PC-9 (cell line): ENCODE results near the gene SMKR1. TPM values are rescaled to one million over a fixed set of nuclear protein-coding genes. Genes with fewer than 3 reads are reported as not detected.

Experiments used
- BruUV-seq: library from RNA; stranded (reverse); fragments of 400-500 nt; replicated peaks from 2 replicates; lab custom pipeline; 2021; lab: Mats Ljungman, UMichigan
- CTCF ChIA-PET: fragments of 300-600 bp; sonication (Branson Sonifier 250); formaldehyde crosslinking; loops from one replicate; lab custom pipeline; 2022; ENCODE audit warnings: antibody characterized with exemption; lab: Charles Lee
- POLR2A ChIA-PET: fragments of 300-600 bp; sonication (Branson Sonifier 250); formaldehyde crosslinking; loops from one replicate; lab custom pipeline; 2022; ENCODE audit warnings: antibody characterized with exemption; ENCODE audit not compliant: unreplicated experiment; lab: Charles Lee
- DNase-seq, 2 experiments: peaks; one replicate each; pipeline versions ENCODE4 v3.0.0 to v3.0.0-alpha.2; 2015 to 2022; ENCODE audit warnings: mixed read lengths in 1 of 2
- H2AFZ ChIP-seq: fragments of 200-600 bp; sonication (generic); 2 replicates; pipeline ENCODE4 v1.8.1; 2017; ENCODE audit warnings: antibody characterized with exemption
- H3F3A ChIP-seq: fragments of 200-600 bp; sonication (generic); 2 replicates; pipeline ENCODE4 v1.8.1; 2017; ENCODE audit warnings: antibody characterized with exemption, mild to moderate bottlenecking, low read depth; ENCODE audit not compliant: insufficient read depth
- H3K27ac ChIP-seq: fragments of 200-600 bp; sonication (generic); 2 replicates; pipeline ENCODE4 v1.6.1; 2016; ENCODE audit warnings: mixed run types
- H3K27me3 ChIP-seq: fragments of 200-600 bp; sonication (generic); 2 replicates; pipeline ENCODE4 v1.6.1; 2016; ENCODE audit warnings: low read depth, mixed run types; ENCODE audit not compliant: insufficient read depth
- H3K36me3 ChIP-seq: fragments of 200-600 bp; sonication (generic); 2 replicates; pipeline ENCODE4 v1.6.1; 2016; ENCODE audit warnings: low read depth, mixed run types
- H3K4me1 ChIP-seq: fragments of 200-600 bp; sonication (generic); replicated peaks from 2 replicates; pipeline ENCODE4 v1.6.1; 2016; ENCODE audit warnings: mixed run types; ENCODE audit not compliant: insufficient read depth
- H3K4me2 ChIP-seq: fragments of 200-600 bp; sonication (generic); 2 replicates; pipeline ENCODE4 v1.6.1; 2017; ENCODE audit warnings: mixed run types
- H3K4me3 ChIP-seq: fragments of 200-600 bp; sonication (generic); 2 replicates; pipeline ENCODE4 v1.6.1; 2016; ENCODE audit warnings: mixed run types
- H3K79me2 ChIP-seq: fragments of 200-600 bp; sonication (generic); 2 replicates; pipeline ENCODE4 v1.6.1; 2017; ENCODE audit warnings: low read depth, mixed run types
- H3K9me2 ChIP-seq: fragments of 200-600 bp; sonication (generic); 2 replicates; pipeline ENCODE4 v1.8.1; 2017; ENCODE audit warnings: mild to moderate bottlenecking; ENCODE audit not compliant: insufficient read depth
- H3K9me3 ChIP-seq: fragments of 200-600 bp; sonication (generic); 2 replicates; pipeline ENCODE4 v1.8.1; 2016; ENCODE audit warnings: low read depth; ENCODE audit not compliant: insufficient read depth
- H4K20me1 ChIP-seq: fragments of 200-600 bp; sonication (generic); 2 replicates; pipeline ENCODE4 v1.8.1; 2017; ENCODE audit not compliant: insufficient read depth
- EZH2 ChIP-seq: fragments of 200-600 bp; sonication (generic); IDR thresholded peaks from 2 replicates; pipeline ENCODE4 v1.8.0; 2017; ENCODE audit warnings: antibody characterized with exemption, low read depth
- intact Hi-C: fragments of 100-400 bp; cut with micrococcal nuclease; formaldehyde crosslinking; loops from one replicate; pipeline ENCODE4 v1.10.0; 2022; ENCODE audit not compliant: unreplicated experiment
- total RNA-seq: library from RNA; stranded (reverse); gene quantifications from 2 replicates; pipeline ENCODE4 v1.2.3, GENCODE V29; 2021
- TF ChIP-seq, protein P1 (sequence below): fragments of 200-600 bp; sonication (generic); conservative IDR thresholded peaks from 2 replicates; pipeline ENCODE4 v1.6.1; 2017; ENCODE audit warnings: mixed run types, antibody characterized with exemption, mild to moderate bottlenecking, moderate library complexity

Gene SMKR1
- total RNA-seq, 1 experiment from 2014 or later, result 8.3 TPM

DNA sequence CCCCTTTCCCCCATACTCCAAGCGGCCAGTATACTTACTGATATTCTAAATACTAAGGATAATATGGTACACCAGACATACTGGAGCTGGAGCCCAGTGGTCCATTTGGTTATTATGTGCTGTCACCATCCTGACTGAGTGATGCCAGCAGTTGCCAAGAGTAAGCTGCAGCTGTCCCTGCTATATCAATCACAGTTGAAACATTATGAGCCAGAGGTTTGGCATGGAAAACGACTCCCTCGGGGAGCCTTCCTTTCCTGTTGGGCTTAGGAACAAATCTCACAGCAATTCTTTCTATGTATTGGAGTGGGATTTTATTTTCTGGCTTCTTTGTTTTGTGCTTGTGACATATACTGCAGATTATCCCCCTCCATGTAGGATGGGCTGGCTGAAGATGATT is 35.5 kb upstream of the SMKR1 start:
- peak overlapping the region; percentile 80 for H3K27ac ChIP-seq
- peaks cover 46% of the 10 kb centered on the region for H3K36me3 ChIP-seq
- no peak overlapping the region for H3K4me2 ChIP-seq
- intact Hi-C loops, result no loop called here
- H4K20me1 ChIP-seq, result no peaks in the 10 kb centered on the region
- CTCF ChIA-PET, result interaction anchor here (0.5 kb wide), 1 partner anchor 170 kb away, joined by 4 read pairs; no protein-coding TSS in a partner anchor
- peaks cover 29% of the 10 kb centered on the region for H3F3A ChIP-seq
- H3K79me2 ChIP-seq, result no peaks in the 10 kb centered on the region
- no peak overlapping the region for H2AFZ ChIP-seq
- no peaks in the 10 kb centered on the region for H3K9me2 ChIP-seq
- H3K9me3 ChIP-seq, result no peaks in the 10 kb centered on the region
- TF ChIP-seq, protein P1, sequence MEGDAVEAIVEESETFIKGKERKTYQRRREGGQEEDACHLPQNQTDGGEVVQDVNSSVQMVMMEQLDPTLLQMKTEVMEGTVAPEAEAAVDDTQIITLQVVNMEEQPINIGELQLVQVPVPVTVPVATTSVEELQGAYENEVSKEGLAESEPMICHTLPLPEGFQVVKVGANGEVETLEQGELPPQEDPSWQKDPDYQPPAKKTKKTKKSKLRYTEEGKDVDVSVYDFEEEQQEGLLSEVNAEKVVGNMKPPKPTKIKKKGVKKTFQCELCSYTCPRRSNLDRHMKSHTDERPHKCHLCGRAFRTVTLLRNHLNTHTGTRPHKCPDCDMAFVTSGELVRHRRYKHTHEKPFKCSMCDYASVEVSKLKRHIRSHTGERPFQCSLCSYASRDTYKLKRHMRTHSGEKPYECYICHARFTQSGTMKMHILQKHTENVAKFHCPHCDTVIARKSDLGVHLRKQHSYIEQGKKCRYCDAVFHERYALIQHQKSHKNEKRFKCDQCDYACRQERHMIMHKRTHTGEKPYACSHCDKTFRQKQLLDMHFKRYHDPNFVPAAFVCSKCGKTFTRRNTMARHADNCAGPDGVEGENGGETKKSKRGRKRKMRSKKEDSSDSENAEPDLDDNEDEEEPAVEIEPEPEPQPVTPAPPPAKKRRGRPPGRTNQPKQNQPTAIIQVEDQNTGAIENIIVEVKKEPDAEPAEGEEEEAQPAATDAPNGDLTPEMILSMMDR, result no peak
- no peak for TF ChIP-seq EZH2
- H3K4me1 ChIP-seq, result peaks cover 38% of the 10 kb centered on the region
- H3K27me3 ChIP-seq, result no peaks in the 10 kb centered on the region
- BruUV-seq, result no TSS peak
- no peak for DNase-seq
- POLR2A ChIA-PET, result no interaction called here
- H3K4me3 ChIP-seq, result no peak overlapping the region

DNA sequence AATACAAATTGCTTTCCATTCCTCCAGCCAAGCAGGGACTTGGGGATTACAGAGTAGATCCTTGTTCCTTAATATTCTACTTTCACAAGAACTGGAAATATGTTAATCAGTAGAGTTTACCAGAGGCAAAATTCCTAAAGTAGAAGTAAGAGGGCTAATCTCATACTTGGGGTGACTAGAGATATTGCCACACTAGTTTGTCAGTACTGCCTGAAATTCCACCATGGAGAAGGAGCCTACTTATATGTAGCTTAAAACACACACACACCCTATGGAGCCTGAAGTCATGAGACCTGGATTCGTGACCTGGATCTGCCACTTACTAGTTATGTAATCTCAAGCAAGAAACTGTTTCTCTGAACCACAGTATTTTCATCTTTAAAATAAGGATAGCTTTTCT is 34.2 kb upstream of the SMKR1 start:
- no peaks in the 10 kb centered on the region for H3K27me3 ChIP-seq
- H3K27ac ChIP-seq, result peak overlapping the region; percentile 80
- H3K79me2 ChIP-seq, result no peaks in the 10 kb centered on the region
- no peak for TF ChIP-seq EZH2
- peaks cover 50% of the 10 kb centered on the region for H3K36me3 ChIP-seq
- H3K4me1 ChIP-seq, result peaks cover 45% of the 10 kb centered on the region
- no peaks in the 10 kb centered on the region for H3K9me3 ChIP-seq
- no peak overlapping the region for H3K4me3 ChIP-seq
- H4K20me1 ChIP-seq, result no peaks in the 10 kb centered on the region
- peaks cover 33% of the 10 kb centered on the region for H3F3A ChIP-seq
- no TSS peak for BruUV-seq
- peak in 1 of 2 experiments; percentile 92 for DNase-seq
- CTCF ChIA-PET, result interaction anchor here (1.0 kb wide), 1 partner anchor 249 kb away, joined by 3 read pairs; no protein-coding TSS in a partner anchor
- intact Hi-C loops, result no loop called here
- peak overlapping the region; percentile 24 for H3K4me2 ChIP-seq
- H2AFZ ChIP-seq, result no peak overlapping the region
- no peaks in the 10 kb centered on the region for H3K9me2 ChIP-seq
- POLR2A ChIA-PET, result no interaction called here

DNA sequence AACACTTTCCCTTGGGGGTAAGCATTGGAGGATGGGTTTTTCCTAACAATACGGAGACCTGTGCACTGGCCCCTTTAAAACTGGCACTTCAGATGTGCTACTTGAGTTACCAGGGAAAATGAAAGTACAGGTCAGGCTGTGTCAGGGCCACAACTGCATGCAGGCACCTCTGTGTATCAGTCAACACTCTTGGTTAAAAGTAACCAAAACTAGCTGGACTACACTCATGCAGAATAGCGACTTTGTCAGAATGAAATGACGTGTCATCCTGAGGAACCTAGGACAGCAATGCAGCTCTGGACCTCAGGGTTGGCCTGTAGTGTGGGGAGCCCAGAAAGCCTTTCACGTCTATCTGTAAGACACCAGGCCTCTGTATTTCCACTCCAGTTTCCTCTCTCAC is 33.8 kb upstream of the SMKR1 start:
- Histone ChIP-seq H3K4me1 (peaks cover 45% of the 10 kb centered on the region), H3K9me2 (no peaks in the 10 kb centered on the region), H3K27ac (peak overlapping the region; percentile 80), H2AFZ (no peak overlapping the region), H3K27me3 (no peaks in the 10 kb centered on the region), H3F3A (peaks cover 33% of the 10 kb centered on the region), H3K36me3 (peaks cover 50% of the 10 kb centered on the region), H3K9me3 (no peaks in the 10 kb centered on the region), H3K4me3 (no peak overlapping the region), H3K4me2 (no peak overlapping the region), H3K79me2 (no peaks in the 10 kb centered on the region), H4K20me1 (no peaks in the 10 kb centered on the region)
- ChIA-PET CTCF (interaction anchor here (5.3 kb wide), 1 partner anchor 101 kb away, joined by 29 read pairs; no protein-coding TSS in a partner anchor), POLR2A (no interaction called here)
- TF ChIP-seq, protein P1, result no peak
- no peak for TF ChIP-seq EZH2
- no peak for DNase-seq
- intact Hi-C loops, result no loop called here
- no TSS peak for BruUV-seq

DNA sequence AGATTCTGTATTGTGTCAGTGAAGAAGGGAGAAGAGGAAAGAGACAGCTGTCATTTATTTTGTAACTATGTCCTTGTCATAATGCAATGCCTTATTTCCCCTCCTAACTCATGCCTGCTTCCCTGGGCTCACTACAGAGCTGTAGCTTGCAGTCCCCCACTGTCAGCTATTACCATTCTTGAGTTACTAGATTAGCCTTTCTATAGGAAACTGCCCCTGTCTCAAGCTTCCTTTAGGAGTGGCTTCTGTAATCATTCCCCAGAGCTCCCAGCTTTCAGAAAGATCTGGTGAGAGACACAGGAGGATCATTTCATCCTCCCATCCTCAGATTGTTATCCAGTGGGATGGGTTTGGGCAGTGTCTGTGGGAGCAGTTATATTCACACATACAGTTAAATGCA is 32.4 kb upstream of the SMKR1 start:
- CTCF ChIA-PET, result interaction anchor here (0.5 to 5.3 kb wide), 3 partner anchors 66 to 102 kb away, joined by 3 to 29 read pairs (median 3); no protein-coding TSS in a partner anchor
- H3K79me2 ChIP-seq, result no peaks in the 10 kb centered on the region
- H3K9me2 ChIP-seq, result no peaks in the 10 kb centered on the region
- no peak overlapping the region for H2AFZ ChIP-seq
- H3K9me3 ChIP-seq, result no peaks in the 10 kb centered on the region
- peaks cover 45% of the 10 kb centered on the region for H3K4me1 ChIP-seq
- H3K27ac ChIP-seq, result peak overlapping the region; percentile 80; the same call in 1 of the 2 replicates
- H3K4me3 ChIP-seq, result no peak overlapping the region
- no peaks in the 10 kb centered on the region for H4K20me1 ChIP-seq
- peaks cover 42% of the 10 kb centered on the region for H3K36me3 ChIP-seq
- BruUV-seq, result no TSS peak
- TF ChIP-seq, protein P1, result no peak
- TF ChIP-seq EZH2, result no peak
- no peak overlapping the region for H3K4me2 ChIP-seq
- no peaks in the 10 kb centered on the region for H3K27me3 ChIP-seq
- DNase-seq, result no peak
- H3F3A ChIP-seq, result peaks cover 33% of the 10 kb centered on the region
- intact Hi-C loops, result no loop called here
- POLR2A ChIA-PET, result no interaction called here
